Heart left ventricle (tissue), 13 donors: ENCODE results near the gene ABHD17A.

Experiments used
- CTCF ChIP-seq, 12 donors: fragments of 200-600 bp; sonication (generic) in 4 of 12; IDR thresholded peaks; one replicate each; pipeline versions ENCODE4 v1.5.0 to v1.8.0; 2018 to 2022; ENCODE audit warnings: antibody characterized with exemption in 12 of 12, mild to moderate bottlenecking in 5 of 12
- POLR2A ChIP-seq, 2 donors: fragments of 450-650 bp; IDR thresholded peaks; one replicate each; pipeline ENCODE4 v1.6.1; 2017; ENCODE audit warnings: antibody characterized with exemption in 2 of 2, mild to moderate bottlenecking in 2 of 2, moderate library complexity in 2 of 2
- donor health status: ischemic (EF 13 %, LVEDD 7.1; RV severe dilation, severe dysfunction).
- donor health status: DM: no; HTN: yes; CAD: no.
- donor health status: DM: no; HTN: no; CAD: no.
- donor health status: ischemic (EF 25% LVEDD 6.9; RV normal size, moderate dysfunction).
- donor health status: ischemic (EF 25% LVEDD 5.7; RV mildly dilated, moderate dysfunction).
- donor health status: ischemic (EF 35%, LVEDD 5.7; RV mildly dilated, moderate dysfunction).
- donor health status: nonischemic (EF 11% LVEDD 7.7; RV severe dilation, severe dysfunction).
- donor health status: DM: yes; HTN: yes; CAD: no.
- donor health status: PGD.
- donor health status: ischemic (EF 29% LVEDD 5.4; RV normal size, mild dysfunction).
- donor health status: nonischemic (EF 23%, LVEDD 6.1; RV moderate dilation, normal function).

- no peak for TF ChIP-seq POLR2A (IDR thresholded peaks at IDR 0.05)
- no peak for TF ChIP-seq CTCF (IDR thresholded peaks at IDR 0.05)
Measured at GRCh38 chr19:1889907-1890306, 4.6 kb upstream of the ABHD17A start.
